KG1 (cell line): Measurements from ENCODE around the gene PDIA2.
A peak's percentile ranks its signal among the peaks of the same experiment; 100 is the strongest.

ENCODE experiments used
- DNase-seq: peaks from one replicate; lab custom pipeline; 2025; lab: John Stamatoyannopoulos, UW

Gene PDIA2

DNA sequence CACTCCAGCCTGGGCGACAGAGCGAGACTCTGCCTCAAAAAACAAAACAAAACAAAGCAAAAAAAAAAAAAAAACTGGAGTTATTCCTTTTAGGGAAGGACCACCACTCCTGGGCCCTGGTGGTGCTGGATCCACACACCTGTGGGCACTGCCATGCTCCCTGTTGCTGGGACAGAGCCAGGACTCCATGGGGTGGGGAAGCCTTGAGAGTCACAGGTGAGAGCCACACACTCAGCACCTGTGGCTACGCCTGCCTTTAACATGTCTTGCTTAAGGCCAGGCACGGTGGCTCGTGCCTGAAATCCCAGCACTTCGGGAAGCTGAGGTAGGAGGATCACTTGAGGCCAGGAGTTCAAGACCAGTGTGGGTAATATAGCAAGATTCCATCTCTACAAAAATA, 18.3 kb downstream of the PDIA2 start:
- no peak for DNase-seq

DNA sequence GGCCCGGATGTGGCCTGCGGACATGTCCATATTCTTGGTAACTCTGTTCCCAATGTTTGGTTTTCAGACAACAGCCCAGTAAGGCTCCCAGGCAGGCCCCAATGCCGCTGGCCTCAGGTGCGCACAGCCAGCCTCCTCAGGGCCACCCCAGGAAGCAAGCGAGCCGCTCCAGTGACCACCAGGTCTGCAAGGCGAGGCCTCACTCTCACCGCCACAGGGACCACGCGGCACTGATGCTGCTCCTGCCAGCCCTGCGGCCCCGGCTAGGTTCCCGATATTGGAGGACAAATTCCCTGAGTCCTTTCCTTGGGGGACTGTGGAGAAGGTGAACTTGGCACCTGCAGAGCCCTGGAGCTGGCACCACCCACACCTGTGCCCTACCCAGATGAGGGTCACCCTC, 19.0 kb downstream of the PDIA2 start:
- DNase-seq: no peak

DNA sequence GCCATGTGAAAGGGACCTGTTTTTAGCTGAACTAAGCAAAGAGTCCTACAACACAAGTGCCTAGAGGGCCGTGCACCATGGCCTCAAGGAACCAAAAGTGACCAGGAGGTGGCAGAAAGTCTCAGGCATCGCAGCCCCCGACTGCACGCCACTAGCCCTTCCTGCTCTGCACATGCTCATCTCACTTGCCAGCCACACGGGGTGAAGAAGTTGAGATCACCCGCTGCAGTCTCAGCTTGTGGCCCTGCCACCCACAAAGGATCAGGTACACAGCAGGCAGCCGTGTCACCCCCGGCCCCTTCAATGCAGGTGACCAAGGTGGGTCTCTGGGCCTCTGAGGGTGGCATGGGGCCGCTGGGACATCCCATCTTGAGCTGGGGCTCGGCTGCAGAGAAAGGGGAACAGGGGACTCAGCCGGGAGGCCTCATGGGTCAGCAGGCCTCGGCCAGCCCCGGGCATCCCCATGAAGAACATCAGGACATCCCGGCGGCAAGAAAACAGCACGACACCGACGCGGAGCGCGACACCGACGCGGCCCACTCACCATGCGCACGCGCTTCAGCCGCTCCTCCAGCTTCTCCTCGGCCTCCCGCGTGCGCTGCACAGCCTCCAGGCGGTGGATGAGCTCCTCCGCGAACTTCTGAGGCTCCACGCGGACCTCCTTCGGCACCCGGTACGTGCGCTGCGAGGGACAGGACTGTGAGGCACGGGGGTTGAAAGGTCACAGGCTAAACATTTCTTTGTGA, 21.0 kb downstream of the PDIA2 start:
- DNase-seq: no peak

DNA sequence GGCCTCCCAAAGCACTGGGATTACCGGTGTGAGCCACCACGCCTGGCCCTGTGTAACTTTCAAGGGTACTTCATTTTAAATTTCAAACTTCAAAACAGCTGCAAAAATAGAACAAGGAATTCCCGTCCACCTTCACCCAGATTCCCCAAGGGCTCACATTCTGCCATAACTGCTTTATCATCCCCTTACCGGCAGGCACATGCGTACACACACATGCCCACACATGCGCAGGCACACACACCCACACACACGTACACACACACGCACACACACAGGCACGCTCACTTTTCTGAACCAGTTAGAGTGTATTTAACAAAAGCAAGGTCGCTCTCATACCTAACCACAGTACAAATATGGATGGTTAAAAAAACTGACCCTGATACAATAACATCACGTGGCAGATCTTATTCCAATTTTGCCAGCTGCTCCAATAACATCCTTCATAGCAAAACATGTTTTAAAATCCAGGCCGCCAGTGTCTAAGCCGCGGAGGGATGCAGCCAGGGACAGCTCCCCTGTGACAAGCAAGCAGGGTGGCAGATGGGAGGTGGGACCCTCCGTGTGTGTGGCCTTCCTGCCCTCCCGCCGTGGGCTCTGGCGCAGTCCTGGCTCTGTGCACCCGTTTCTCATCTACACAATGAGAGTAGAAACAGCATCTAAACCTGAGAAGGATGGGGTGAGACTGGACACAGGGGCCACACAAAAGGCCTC, 23.1 kb downstream of the PDIA2 start:
- DNase-seq: no peak

DNA sequence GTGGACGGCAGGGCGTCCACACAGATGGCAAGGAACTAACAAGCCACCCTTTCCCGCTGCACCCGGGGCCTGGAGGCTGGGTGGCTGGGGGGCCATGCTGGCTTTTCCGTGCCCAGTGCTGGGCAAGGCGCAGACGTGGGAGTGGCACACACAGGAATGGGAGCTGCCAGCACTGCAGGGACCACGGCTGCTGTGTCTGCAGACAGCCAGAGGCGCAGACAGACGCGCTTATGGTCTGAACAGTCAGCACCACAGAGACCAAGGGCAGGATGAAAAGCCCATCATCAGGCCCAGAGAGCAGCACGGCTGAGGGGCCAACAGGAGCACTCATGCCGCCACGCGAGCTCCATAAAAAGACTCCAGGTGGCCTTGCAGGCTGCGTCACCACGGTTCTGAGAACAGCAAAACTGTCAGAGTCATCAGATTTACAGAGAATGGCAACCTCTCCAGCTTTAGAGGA, 24.0 kb downstream of the PDIA2 start:
- DNase-seq: no peak

DNA sequence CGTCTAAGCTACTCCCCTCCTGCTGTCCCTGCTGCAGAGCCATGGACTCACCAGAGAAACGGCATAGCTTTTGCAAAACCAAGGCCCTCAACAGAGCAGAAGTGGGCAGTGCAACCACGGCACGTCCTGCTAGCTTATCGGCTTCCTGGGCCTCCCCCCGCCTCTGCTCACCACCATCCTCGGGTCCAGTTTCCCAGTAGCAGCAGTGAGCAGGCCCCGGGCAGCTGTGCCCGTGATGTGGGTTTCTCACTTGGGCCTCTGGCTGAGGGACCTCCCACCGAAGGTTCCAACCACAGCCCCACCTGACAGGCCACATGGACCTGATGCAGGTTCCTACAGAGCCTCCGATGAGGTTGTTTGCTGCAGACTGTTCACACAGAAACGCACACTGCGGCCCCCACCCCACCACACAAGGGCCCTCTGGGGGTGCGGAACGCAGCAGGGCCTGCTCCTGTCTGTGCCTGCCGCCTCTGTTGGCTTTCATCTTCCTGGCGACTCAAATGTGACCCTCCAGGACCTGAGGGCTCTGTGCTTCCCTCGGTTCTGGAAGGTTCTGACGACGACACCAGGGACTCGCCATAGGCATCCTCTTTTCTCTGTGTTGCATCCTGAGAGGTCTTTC, 24.8 kb downstream of the PDIA2 start:
- no peak for DNase-seq

DNA sequence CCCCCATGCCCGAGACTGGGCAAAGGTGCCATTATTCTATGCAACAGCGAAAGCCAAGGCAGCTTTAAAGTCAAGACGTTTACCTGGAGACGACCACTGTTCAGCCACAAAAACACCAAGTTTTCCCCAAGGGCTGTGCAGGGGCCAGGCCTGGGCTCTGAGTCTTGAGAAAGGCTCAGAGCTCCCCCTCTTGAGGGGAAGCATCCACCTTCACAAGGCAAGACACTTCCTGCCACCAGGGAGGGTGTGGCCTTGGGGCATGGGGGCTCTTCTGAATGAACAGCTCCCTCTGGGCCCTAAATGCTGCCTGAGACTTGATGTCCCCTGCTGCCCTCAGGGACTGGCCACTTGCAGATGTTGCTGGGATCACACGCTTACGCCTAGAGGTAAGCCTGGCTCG, 26.5 kb downstream of the PDIA2 start:
- no peak for DNase-seq

DNA sequence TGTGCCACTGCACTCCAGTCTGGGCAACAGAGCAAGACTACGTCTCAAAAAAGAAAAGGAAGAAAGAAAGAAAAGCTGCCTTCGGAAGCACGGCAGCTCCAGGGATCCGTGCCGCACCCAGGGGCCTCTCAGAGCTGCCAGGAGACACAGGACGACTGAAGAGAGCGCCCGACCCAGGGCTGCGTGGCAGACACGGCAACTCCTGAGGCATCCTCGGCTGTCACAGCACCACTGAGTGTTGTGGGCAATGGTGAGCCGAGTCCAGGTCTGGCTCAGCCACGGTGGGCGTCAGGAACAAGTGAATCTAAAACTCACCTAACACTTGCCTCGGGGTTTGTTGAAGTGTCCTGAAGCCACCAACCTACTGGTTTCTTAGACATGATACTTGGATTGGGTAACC, 28.8 kb downstream of the PDIA2 start:
- DNase-seq: no peak

DNA sequence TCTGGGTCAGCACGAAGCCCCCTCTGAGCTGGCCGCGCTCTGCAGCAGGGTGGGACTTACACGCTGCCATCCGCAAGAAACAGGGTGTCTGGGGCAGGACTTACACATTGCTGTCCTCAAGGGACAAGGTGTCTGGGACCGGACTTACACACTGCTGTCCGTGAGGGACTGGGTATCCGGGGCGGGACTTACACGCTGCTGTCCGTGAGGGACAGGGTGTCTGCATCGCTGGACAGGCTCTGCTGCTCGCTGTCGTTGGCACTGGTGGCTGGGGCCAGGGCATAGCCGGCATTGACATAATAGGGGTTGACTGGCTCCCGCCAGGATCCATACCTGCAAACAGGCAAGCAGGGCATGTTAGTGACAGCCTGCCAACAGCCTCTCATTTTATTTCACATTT, 31.4 kb downstream of the PDIA2 start:
- no peak for DNase-seq

DNA sequence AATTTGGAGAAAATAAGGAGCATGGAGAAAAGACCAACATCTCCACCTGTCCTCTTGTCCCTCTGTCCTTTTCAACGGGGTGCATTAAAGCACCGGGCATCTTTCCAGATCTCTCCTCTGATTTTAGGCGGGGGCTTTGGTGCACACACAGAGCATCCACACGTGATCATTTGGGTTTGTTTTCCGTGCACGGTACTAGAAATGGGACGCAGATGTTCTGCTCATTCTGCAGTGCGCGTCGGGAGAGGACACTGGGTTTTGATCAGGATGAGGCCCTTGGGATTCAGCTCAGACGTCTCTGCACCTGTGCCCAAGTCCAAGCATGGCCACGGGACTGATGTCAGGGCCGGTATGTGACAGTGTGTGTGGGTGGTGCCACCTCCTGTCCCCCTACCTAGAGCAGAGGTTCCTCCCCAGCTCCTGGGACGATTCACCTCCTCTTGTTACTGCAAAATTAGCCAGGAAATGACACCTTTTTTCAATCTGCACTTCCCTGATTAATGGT, 31.9 kb downstream of the PDIA2 start:
- DNase-seq: no peak

DNA sequence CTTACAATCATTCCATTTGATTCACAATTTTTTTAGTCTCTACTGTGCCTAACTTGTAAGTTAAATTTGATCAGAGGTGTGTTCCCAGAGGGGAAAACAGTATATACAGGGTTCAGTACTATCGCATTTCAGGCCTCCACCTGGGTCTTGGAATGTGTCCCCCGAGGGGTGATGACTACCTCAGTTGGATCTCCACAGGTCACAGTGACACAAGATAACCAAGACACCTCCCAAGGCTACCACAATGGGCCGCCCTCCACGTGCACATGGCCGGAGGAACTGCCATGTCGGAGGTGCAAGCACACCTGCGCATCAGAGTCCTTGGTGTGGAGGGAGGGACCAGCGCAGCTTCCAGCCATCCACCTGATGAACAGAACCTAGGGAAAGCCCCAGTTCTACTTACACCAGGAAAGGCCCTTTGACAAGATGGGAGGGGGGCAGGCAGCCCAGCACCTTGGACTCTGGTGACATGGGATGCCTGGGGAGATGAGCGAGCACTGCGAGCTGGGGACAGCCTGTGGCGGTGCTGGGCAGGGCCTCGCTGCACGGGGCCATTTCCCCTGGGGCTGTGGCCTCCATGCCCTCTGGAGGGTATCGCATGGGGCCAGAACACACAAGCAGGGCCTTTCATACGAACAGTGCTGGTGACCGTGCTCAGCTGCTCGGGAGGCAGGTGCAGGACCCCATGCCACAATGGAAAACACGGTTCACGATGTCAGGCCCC, 33.9 kb downstream of the PDIA2 start:
- no peak for DNase-seq

DNA sequence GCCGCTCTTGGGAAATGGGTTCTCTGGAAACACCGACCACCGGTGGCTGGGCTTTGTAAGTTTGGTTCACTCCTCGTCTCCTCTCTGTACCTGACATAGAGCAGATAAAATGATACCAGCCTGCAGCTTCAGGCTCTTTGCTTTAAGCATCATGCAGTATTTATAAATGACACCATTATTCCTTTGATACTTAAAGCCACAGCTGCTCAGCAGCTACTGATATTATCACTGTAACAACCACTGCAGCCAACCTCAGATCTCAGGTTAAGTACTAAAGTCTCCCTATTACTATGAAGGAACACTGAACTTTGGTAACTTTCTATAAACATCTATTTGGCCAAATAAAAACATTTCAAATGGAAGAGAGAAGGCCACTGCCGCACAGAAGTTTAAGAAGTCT, 34.6 kb downstream of the PDIA2 start:
- no peak for DNase-seq

DNA sequence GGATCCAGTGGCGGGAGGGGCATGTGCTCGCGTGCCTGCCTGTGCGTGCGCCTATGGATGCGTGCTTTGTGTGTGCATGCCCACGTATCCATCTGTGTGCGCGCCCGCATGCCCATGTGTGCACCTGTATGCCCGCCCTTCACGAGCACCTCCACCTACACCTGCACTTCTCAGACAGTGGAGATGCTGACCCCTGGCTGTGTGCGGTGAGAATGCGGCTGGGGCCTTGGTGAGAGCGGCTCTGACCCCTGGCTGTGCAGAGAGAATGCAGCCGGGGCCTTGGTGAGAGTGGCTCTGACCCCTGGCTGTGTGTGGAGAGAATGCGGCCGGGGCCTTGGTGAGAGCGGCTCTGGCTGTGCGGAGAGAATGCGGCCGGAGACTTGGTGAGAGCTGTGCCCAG, 35.7 kb downstream of the PDIA2 start:
- no peak for DNase-seq

DNA sequence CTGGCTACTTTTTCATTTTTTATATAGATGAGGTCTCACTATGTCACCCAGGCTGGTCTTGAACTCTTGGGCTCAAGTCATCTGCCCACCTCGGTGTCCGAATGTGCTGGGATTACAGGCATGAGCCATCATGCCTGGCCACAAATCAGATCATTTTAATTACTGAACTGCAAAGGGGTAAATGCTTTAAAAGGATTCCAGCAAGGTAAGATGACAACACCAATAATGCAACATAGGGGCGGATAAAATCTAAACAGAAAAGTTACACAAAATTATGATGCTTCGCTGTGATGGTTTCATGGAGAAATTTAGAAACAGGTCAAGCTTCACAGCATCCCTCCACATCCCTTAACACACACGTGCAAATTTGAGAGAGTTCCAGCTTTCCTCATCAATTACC, 37.2 kb downstream of the PDIA2 start:
- DNase-seq: no peak

DNA sequence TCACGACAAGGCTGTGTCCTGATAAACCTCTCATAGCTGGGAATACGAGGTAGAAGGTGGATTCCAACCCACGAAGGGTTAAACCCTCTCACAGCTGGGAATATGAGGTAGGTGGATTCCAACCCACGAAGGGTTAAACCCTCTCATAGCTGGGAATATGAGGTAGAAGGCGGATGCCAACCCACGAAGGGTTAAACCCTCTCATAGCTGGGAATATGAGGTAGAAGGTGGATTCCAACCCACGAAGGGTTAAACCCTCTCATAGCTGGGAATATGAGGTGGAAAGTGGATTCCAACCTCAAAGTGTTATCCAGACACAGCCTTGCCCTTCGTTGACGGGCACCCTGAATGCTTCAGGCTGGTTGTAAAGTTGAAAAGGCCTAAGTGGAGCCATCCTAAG, 38.6 kb downstream of the PDIA2 start:
- DNase-seq: no peak

DNA sequence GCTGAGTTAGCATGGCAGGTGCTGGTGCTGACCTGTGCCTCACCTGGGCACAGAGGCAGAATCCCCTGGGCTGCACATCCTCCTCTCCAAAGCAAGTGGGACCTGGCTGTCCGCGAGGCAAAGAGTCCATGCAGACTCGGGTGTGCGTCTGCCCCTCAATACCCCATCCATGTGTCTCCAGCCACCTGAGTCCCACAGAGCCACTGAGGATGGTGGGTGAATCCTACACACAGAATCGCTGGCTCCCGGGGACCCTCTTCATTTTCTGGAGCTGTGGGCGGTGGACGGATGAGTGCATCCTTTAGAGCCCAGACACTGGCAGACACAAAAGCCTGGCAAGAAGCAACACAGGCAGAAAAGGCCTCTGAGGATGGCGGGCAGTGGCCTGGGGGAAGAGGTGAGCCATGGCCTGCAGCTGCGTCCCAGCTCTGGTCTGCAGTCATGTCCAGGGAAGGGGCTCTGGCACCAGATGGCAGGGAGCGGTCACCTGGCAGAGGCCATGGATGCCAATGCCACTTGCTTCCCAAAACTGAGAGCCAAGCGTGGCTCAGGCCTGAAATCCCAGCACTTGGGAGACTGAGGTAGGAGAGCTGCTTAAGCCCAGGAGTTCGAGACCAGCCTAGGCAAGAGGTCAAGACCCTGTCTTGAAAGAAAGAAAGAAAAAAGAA, 39.6 kb downstream of the PDIA2 start:
- DNase-seq: no peak

DNA sequence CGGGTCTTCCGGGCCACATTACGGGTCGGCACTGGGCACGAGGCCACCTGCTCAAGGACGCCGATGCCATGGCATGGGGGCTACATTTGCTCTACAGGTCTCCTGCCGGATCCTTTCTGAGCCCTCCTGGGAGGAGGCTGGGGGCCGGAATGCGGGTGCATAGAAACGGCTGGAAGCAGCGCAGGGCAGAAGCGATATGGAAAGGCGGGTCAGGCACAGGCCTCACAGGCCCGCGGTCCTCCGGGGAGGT, 41.2 kb downstream of the PDIA2 start:
- no peak for DNase-seq

DNA sequence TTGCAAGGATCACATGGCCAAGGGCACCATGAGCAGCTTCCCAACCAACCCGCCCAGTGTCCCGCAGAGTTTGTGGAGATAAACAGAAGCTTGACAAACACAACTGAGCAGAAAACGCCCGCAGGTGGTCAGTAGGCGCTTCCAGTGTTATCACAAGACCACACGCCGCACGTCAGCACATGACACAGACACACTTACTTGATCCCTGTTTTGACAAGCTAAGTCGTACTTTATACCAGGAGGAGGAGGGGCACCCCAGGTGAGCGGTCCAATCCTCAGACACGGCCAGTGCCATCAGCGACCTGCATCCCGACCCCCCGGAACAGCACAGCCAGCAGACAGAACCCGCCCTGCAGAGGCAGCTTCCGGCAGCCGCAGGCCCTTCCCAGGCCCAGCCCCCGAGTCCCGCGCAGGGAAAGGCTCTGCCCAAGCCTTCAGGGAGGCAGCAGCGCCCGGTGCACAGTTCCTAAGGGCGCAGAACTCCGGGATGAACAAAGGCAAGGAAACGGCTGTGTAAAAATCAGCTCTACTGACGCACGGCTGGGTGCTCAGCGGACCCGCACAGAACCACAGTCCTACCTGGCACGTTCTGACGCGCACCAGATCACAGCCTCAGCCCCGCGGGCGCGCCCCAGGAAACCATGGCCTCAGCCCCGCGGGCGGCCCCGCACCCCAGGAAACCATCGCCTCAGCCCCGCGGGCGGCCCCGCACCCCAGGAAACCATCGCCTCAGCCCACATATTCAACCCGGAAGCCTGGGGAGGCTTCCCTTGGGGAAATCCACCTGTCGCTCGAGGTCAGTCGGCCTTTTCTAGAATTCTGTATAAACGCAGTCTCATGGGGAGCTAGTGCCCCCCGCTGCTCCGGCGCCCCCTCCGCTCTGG, 41.7 kb downstream of the PDIA2 start:
- DNase-seq: peak; percentile 35

DNA sequence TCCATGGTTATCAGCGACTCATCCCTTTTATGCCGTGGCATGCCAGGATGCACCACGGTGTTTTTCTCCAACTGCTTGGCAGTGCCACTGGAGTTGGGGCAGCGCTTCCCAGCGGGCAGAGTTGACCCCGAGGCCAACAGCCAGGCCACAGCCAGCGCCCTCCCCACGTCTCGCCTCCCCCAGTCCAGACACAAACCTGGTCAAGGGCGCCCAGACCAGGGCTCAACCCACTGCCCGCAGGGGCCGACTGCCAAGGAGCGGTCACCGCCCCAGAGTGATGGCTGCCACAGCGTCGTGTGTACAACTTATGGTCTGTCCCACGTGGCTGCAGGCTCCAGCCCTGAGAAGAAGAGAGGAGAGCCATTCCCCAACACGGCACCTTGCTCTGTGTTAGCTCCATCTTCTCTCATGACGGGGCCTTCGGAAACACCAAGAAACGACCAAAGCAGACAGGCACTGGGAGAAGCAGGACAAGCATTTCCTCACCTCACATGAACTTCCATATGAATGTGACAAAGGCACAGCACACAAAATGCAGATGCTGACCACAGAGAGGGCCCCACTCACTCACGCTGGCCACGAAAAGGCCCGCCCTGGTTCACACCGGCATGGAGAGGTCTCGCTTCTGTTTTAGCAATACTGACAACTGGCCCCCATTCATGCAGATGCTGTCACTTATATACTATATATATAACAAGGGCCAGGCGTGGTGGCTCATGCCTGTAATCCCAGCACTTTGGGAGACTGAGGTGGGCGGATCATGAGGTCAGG, 42.6 kb downstream of the PDIA2 start:
- DNase-seq: peak; percentile 12

DNA sequence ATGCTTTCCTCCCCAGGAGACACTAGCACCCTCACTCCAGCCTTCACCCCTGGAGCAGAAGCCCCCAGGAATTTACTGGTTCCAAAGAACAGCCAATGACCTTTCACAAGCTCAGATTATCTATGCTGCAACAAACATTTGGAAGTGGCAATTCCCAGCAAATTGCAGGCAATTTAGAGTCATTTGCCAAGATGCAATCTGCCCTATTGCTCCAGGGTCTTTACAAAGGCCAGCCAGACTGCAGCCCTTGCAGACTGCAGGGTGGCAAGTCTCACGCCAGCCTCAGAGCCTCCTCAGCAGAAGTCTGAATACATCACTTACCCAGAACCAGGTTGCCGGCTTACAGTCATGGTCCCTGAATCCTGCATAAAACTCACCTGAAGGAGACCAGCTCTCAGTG, 47.8 kb downstream of the PDIA2 start:
- no peak for DNase-seq
